LNCaP clone FGC (cell line): ENCODE measurements around the gene LILRB3.
A peak's percentile ranks its signal among the peaks of the same experiment; 100 is the strongest.

Source experiments
- DNase-seq: peaks from one replicate; pipeline ENCODE4 v3.0.0-alpha.2; 2011; ENCODE audit warnings: low read depth
- H3K4me3 ChIP-seq: 2 replicates; pipeline ENCODE4 v1.5.1; 2011; ENCODE audit warnings: mild to moderate bottlenecking, low read depth, low read length, control low read depth
- CTCF ChIP-seq: IDR thresholded peaks from 2 replicates; pipeline ENCODE4 v1.5.1; 2012; ENCODE audit warnings: mild to moderate bottlenecking; ENCODE audit not compliant: control insufficient read depth, insufficient read depth; ENCODE audit errors: extremely low read depth

The LILRB3 gene

GRCh38 chr19:54169149-54169740 is 53.6 kb downstream of the LILRB3 start:
- no peak for TF ChIP-seq CTCF
- no peak for DNase-seq
- no peak overlapping the region for H3K4me3 ChIP-seq

- no peak overlapping the region for H3K4me3 ChIP-seq
- DNase-seq: no peak
- TF ChIP-seq CTCF: peak; percentile 93
These were observed 54.5 kb downstream of the LILRB3 start for GRCh38 chr19:54168174-54168917.
